H9 (cell line): ENCODE results near the gene ZFP92. TPM values are rescaled to one million over a fixed set of nuclear protein-coding genes. Genes with fewer than 3 reads are reported as not detected.

Experiments used
- DNase-seq: peaks from one replicate; pipeline ENCODE4 v3.0.0-alpha.2; 2017
- H2AFZ ChIP-seq: one replicate; pipeline ENCODE4 v1.6.1; 2013; ENCODE audit warnings: mild to moderate bottlenecking, low read length, control low read depth, moderate library complexity
- H2AK5ac ChIP-seq: 2 replicates; pipeline ENCODE4 v1.6.1; 2013; ENCODE audit warnings: low read length, control low read depth, mixed read lengths; ENCODE audit not compliant: insufficient read length
- H2BK120ac ChIP-seq: one replicate; pipeline ENCODE4 v1.6.1; 2013; ENCODE audit warnings: low read depth, mild to moderate bottlenecking, low read length, control low read depth, inconsistent platforms; ENCODE audit not compliant: poor library complexity, severe bottlenecking
- H2BK12ac ChIP-seq: 2 replicates; pipeline ENCODE4 v1.6.1; 2013; ENCODE audit warnings: low read length, control low read depth, mixed read lengths, low read depth; ENCODE audit not compliant: insufficient read length
- H2BK15ac ChIP-seq: 2 replicates; pipeline ENCODE4 v1.6.1; 2013; ENCODE audit warnings: low read depth, low read length, control low read depth
- H2BK20ac ChIP-seq: one replicate; pipeline ENCODE4 v1.6.1; 2013; ENCODE audit warnings: low read depth, mild to moderate bottlenecking, low read length, control low read depth, inconsistent platforms; ENCODE audit not compliant: poor library complexity, severe bottlenecking
- H2BK5ac ChIP-seq: 2 replicates; pipeline ENCODE4 v1.6.1; 2013; ENCODE audit warnings: low read length, control low read depth, mixed read lengths; ENCODE audit not compliant: insufficient read length
- H3K14ac ChIP-seq: 2 replicates; pipeline ENCODE4 v1.6.1; 2013; ENCODE audit warnings: low read length, control low read depth; ENCODE audit not compliant: insufficient read depth
- H3K18ac ChIP-seq: 2 replicates; pipeline ENCODE4 v1.6.1; 2013; ENCODE audit warnings: low read depth, mild to moderate bottlenecking, mixed read lengths, low read length, control low read depth; ENCODE audit not compliant: insufficient read length
- H3K23ac ChIP-seq: 2 replicates; pipeline ENCODE4 v1.6.1; 2013; ENCODE audit warnings: low read length, control low read depth, mixed read lengths, low read depth; ENCODE audit not compliant: insufficient read length
- H3K23me2 ChIP-seq: 2 replicates; pipeline ENCODE4 v1.6.1; 2013; ENCODE audit warnings: low read depth, mild to moderate bottlenecking, mixed read lengths, low read length, control low read depth; ENCODE audit not compliant: insufficient read length, poor library complexity, severe bottlenecking
- H3K27ac ChIP-seq: 2 replicates; pipeline ENCODE4 v1.5.1; 2013; ENCODE audit warnings: low read length, control low read depth, mixed read lengths, low read depth; ENCODE audit not compliant: insufficient read length
- H3K27me3 ChIP-seq: 2 replicates; pipeline ENCODE4 v1.6.1; 2013; ENCODE audit warnings: low read length, control low read depth, inconsistent platforms; ENCODE audit not compliant: insufficient read depth
- H3K4ac ChIP-seq: 2 replicates; pipeline ENCODE4 v1.6.1; 2013; ENCODE audit warnings: low read depth, mild to moderate bottlenecking, control low read depth, inconsistent platforms, low read length, moderate library complexity
- H3K4me1 ChIP-seq: 2 replicates; pipeline ENCODE4 v1.6.1; 2013; ENCODE audit warnings: low read length, control low read depth, inconsistent platforms; ENCODE audit not compliant: insufficient read depth
- H3K4me2 ChIP-seq: 2 replicates; pipeline ENCODE4 v1.6.1; 2013; ENCODE audit warnings: low read length, control low read depth, mixed read lengths; ENCODE audit not compliant: insufficient read length, insufficient read depth
- H3K56ac ChIP-seq: 2 replicates; pipeline ENCODE4 v1.6.1; 2013; ENCODE audit warnings: low read depth, mild to moderate bottlenecking, mixed read lengths, low read length, control low read depth; ENCODE audit not compliant: insufficient read length
- H3K79me1 ChIP-seq: 2 replicates; pipeline ENCODE4 v1.6.1; 2013; ENCODE audit warnings: low read depth, mild to moderate bottlenecking, moderate library complexity, low read length, control low read depth, inconsistent platforms; ENCODE audit not compliant: insufficient read depth, poor library complexity, severe bottlenecking
- H3K79me2 ChIP-seq: 2 replicates; pipeline ENCODE4 v1.6.1; 2013; ENCODE audit warnings: low read length, control low read depth, inconsistent platforms; ENCODE audit not compliant: insufficient read depth
- H3K9ac ChIP-seq: 2 replicates; pipeline ENCODE4 v1.6.1; 2013; ENCODE audit warnings: low read length, control low read depth, mixed read lengths; ENCODE audit not compliant: insufficient read length; ENCODE audit errors: extremely low read depth
- H3K9me3 ChIP-seq: one replicate; pipeline ENCODE4 v1.6.1; 2013; ENCODE audit warnings: low read depth, low read length, inconsistent platforms; ENCODE audit not compliant: control insufficient read depth
- H3T11ph ChIP-seq: one replicate; pipeline ENCODE4 v1.6.1; 2013; ENCODE audit warnings: mild to moderate bottlenecking, low read length, control low read depth, inconsistent platforms
- H4K20me1 ChIP-seq: one replicate; pipeline ENCODE4 v1.6.1; 2013; ENCODE audit not compliant: control insufficient read depth, insufficient read length, insufficient read depth
- H4K5ac ChIP-seq: 2 replicates; pipeline ENCODE4 v1.6.1; 2013; ENCODE audit warnings: low read depth, mild to moderate bottlenecking, mixed read lengths, low read length, control low read depth; ENCODE audit not compliant: insufficient read length
- H4K8ac ChIP-seq: replicated peaks from 2 replicates; pipeline ENCODE4 v1.6.1; 2013; ENCODE audit warnings: low read length, control low read depth, mixed read lengths, low read depth; ENCODE audit not compliant: insufficient read length
- H4K91ac ChIP-seq: 2 replicates; pipeline ENCODE4 v1.6.1; 2013; ENCODE audit warnings: low read depth, mild to moderate bottlenecking, moderate library complexity, mixed read lengths, low read length, control low read depth; ENCODE audit not compliant: insufficient read length
- H3K27ac Mint-ChIP-seq, 3 experiments: 2 replicates in 2 of 3; 3 replicates in 1 of 3; pipeline ENCODE4 v1.8.0; 2020 to 2021; ENCODE audit warnings: mixed read lengths in 3 of 3, mild to moderate bottlenecking in 1 of 3, moderate library complexity in 1 of 3
- H3K27me3 Mint-ChIP-seq: 2 replicates; pipeline ENCODE4 v1.8.0; 2021; ENCODE audit warnings: low read depth, mild to moderate bottlenecking, moderate library complexity, mixed read lengths
- H3K36me3 Mint-ChIP-seq, 3 experiments: 2 replicates in 2 of 3; 3 replicates in 1 of 3; pipeline ENCODE4 v1.8.0; 2020 to 2021; ENCODE audit warnings: low read depth in 3 of 3, mixed read lengths in 3 of 3; ENCODE audit not compliant: insufficient read depth in 1 of 3
- H3K4me1 Mint-ChIP-seq, 2 experiments: 2 replicates each; pipeline ENCODE4 v1.8.0; 2020; ENCODE audit warnings: mixed read lengths in 2 of 2
- H3K4me3 Mint-ChIP-seq, 2 experiments: 2 replicates in 1 of 2; 3 replicates in 1 of 2; pipeline ENCODE4 v1.8.0; 2020 to 2021; ENCODE audit warnings: mild to moderate bottlenecking in 2 of 2, mixed read lengths in 2 of 2, moderate library complexity in 1 of 2
- H3K9me3 Mint-ChIP-seq, 2 experiments: 2 replicates in 1 of 2; 3 replicates in 1 of 2; pipeline ENCODE4 v1.8.0; 2020; ENCODE audit warnings: mild to moderate bottlenecking in 2 of 2, mixed read lengths in 2 of 2, moderate library complexity in 1 of 2
- WGBS: extraction: QIAGEN DNeasy Blood & Tissue Kit; methylation state at CpG from one replicate; pipeline ENCODE4 v1.1.7; 2013; ENCODE audit warnings: missing lambda C conversion rate, low lambda C conversion rate, mixed read lengths; ENCODE audit not compliant: insufficient read length; ENCODE audit errors: extremely low coverage; 5-methylcytosine and 5-hydroxymethylcytosine counted together
- total RNA-seq: library from RNA; stranded (reverse); gene quantifications from 2 replicates; pipeline ENCODE4 v1.2.1, GENCODE V29; 2021
- TF ChIP-seq, protein P1 (sequence below): fragments of 200-600 bp; sonication (generic); conservative IDR thresholded peaks from 3 replicates; pipeline ENCODE4 v1.8.0; 2021; ENCODE audit warnings: antibody characterized with exemption, mild to moderate bottlenecking

ZFP92 gene
- total RNA-seq, 1 experiment from 2014 or later = 0.68 TPM

DNA sequence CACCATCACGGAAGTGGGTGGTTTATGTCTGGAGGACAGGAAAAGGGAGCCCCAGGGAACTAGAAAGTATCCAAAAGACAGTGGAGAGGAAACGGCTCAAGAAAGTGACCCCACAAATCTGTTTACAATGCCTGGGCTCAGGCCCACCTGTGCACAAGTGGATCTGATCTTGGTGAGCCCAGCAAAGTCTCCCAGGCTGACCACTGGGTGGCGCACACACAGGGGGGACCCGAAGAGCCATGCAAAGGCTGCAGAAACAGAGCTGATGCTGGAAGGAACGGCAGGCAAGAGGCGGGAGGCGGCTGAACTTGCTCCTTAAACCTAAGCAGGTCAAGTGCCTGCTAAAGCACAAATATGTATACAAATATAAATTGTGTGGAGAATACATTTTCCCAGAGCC is 49.6 kb downstream of the ZFP92 start:
- H3K27ac ChIP-seq = no peak overlapping the region
- no peak overlapping the region for H2BK20ac ChIP-seq
- Mint-ChIP-seq H3K36me3 (peaks cover 35 to 62% (median 47%) of the 10 kb centered on the region in 3 experiments), H3K27ac (no peak overlapping the region; a peak in 1 of 7 replicates), H3K4me3 (no peak overlapping the region), H3K27me3 (no peaks in the 10 kb centered on the region), H3K9me3 (peaks cover 76 to 86% of the 10 kb centered on the region in 2 experiments), H3K4me1 (no peaks in the 10 kb centered on the region)
- no peak overlapping the region for H3K9ac ChIP-seq
- H2BK15ac ChIP-seq = no peak overlapping the region
- no peak overlapping the region for H3T11ph ChIP-seq
- no peak overlapping the region for H3K56ac ChIP-seq
- TF ChIP-seq, protein P1, sequence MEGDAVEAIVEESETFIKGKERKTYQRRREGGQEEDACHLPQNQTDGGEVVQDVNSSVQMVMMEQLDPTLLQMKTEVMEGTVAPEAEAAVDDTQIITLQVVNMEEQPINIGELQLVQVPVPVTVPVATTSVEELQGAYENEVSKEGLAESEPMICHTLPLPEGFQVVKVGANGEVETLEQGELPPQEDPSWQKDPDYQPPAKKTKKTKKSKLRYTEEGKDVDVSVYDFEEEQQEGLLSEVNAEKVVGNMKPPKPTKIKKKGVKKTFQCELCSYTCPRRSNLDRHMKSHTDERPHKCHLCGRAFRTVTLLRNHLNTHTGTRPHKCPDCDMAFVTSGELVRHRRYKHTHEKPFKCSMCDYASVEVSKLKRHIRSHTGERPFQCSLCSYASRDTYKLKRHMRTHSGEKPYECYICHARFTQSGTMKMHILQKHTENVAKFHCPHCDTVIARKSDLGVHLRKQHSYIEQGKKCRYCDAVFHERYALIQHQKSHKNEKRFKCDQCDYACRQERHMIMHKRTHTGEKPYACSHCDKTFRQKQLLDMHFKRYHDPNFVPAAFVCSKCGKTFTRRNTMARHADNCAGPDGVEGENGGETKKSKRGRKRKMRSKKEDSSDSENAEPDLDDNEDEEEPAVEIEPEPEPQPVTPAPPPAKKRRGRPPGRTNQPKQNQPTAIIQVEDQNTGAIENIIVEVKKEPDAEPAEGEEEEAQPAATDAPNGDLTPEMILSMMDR = peak; percentile 75
- DNase-seq = peak; percentile 72
- no peak overlapping the region for H2BK12ac ChIP-seq
- H3K18ac ChIP-seq = no peak overlapping the region
- H3K79me2 ChIP-seq = no peaks in the 10 kb centered on the region
- no peak overlapping the region for H2AK5ac ChIP-seq
- no peaks in the 10 kb centered on the region for H3K27me3 ChIP-seq
- H4K8ac ChIP-seq = no peak overlapping the region
- H2BK120ac ChIP-seq = no peak overlapping the region
- H3K4ac ChIP-seq = no peak overlapping the region
- no peak overlapping the region for H3K4me2 ChIP-seq
- no peaks in the 10 kb centered on the region for H3K4me1 ChIP-seq
- no peak overlapping the region for H2AFZ ChIP-seq
- H4K91ac ChIP-seq = no peak overlapping the region
- H3K23ac ChIP-seq = no peak overlapping the region
- H3K79me1 ChIP-seq = no peaks in the 10 kb centered on the region
- no peak overlapping the region for H3K14ac ChIP-seq
- WGBS = no CpG with 5 or more reads among the region's 7 CpGs
- H3K23me2 ChIP-seq = no peaks in the 10 kb centered on the region
- no peak overlapping the region for H4K5ac ChIP-seq
- no peaks in the 10 kb centered on the region for H4K20me1 ChIP-seq
- no peak overlapping the region for H2BK5ac ChIP-seq
- H3K9me3 ChIP-seq = peaks cover 50% of the 10 kb centered on the region

Other genes with a start within 250 kb of the ZFP92 start
- not detected in 2 replicates for gene MAGEA1, start 232.2 kb upstream of the ZFP92 start, total RNA-seq
- not detected in 2 replicates for gene PNMA6F, start 89.7 kb upstream of the ZFP92 start, total RNA-seq
- 11.8 and 12.1 TPM in 2 replicates for gene ZNF275, start 77.3 kb upstream of the ZFP92 start, total RNA-seq
- not detected in 2 replicates for gene PNMA6E, start 10.1 kb upstream of the ZFP92 start, total RNA-seq
- gene TREX2, start 34.6 kb downstream of the ZFP92 start, total RNA-seq = 1.1 and 1.3 TPM in 2 replicates
- gene HAUS7, start 59.1 kb downstream of the ZFP92 start, total RNA-seq = 43.1 and 45.3 TPM in 2 replicates
- gene BGN, start 83.5 kb downstream of the ZFP92 start, total RNA-seq = 1.2 and 1.5 TPM in 2 replicates
- 0.35 TPM in 2 replicates for gene ATP2B3, start 106.2 kb downstream of the ZFP92 start, total RNA-seq
- gene CCNQ, start 187.7 kb downstream of the ZFP92 start, total RNA-seq = 16.1 and 18.4 TPM in 2 replicates
- gene DUSP9, start 235.7 kb downstream of the ZFP92 start, total RNA-seq = 2.3 and 2.4 TPM in 2 replicates